SU-DHL-6 (cell line): ENCODE results near the gene RAET1G.

Source experiments
- H2AFZ ChIP-seq: fragments of 200-600 bp; sonication (generic); 2 replicates; pipeline ENCODE4 v1.6.1; 2014; ENCODE audit warnings: low read depth, mild to moderate bottlenecking, moderate library complexity, mixed read lengths, antibody characterized with exemption, low read length; ENCODE audit not compliant: severe bottlenecking
- H3F3A ChIP-seq: fragments of 200-600 bp; shearing (Covaris generic); 2 replicates; pipeline ENCODE4 v1.6.0; 2016; ENCODE audit warnings: antibody characterized with exemption, mild to moderate bottlenecking; ENCODE audit not compliant: insufficient read depth
- H3K27ac ChIP-seq: fragments of 200-600 bp; sonication (generic); 2 replicates; pipeline ENCODE4 v1.5.1; 2016; ENCODE audit warnings: low read depth, mild to moderate bottlenecking, low read length, moderate library complexity, mixed read lengths
- H3K27me3 ChIP-seq: fragments of 200-600 bp; sonication (generic), shearing (Covaris generic); 2 replicates; pipeline ENCODE4 v1.6.0; 2014; ENCODE audit warnings: mild to moderate bottlenecking, low read length
- H3K36me3 ChIP-seq: fragments of 200-600 bp; sonication (generic); 2 replicates; pipeline ENCODE4 v1.6.1; 2014; ENCODE audit warnings: mild to moderate bottlenecking, low read length, mixed read lengths
- H3K4me2 ChIP-seq: fragments of 300-600, 200-600 bp; shearing (Covaris generic), sonication (generic); 2 replicates; pipeline ENCODE4 v1.6.0; 2014; ENCODE audit warnings: low read length, low read depth, mild to moderate bottlenecking; ENCODE audit not compliant: poor library complexity, severe bottlenecking
- H3K4me3 ChIP-seq: fragments of 200-600 bp; sonication (generic); 2 replicates; pipeline ENCODE4 v1.5.1; 2014; ENCODE audit warnings: antibody characterized with exemption, low read length, mild to moderate bottlenecking, mixed read lengths; ENCODE audit not compliant: insufficient read depth, poor library complexity, severe bottlenecking
- H3K79me2 ChIP-seq: fragments of 200-600 bp; sonication (generic); 2 replicates; pipeline ENCODE4 v1.6.1; 2014; ENCODE audit warnings: mild to moderate bottlenecking, low read length, moderate library complexity; ENCODE audit not compliant: insufficient read depth
- H3K9ac ChIP-seq: fragments of 200-600 bp; sonication (generic); 2 replicates; pipeline ENCODE4 v1.7.0; 2014; ENCODE audit warnings: mild to moderate bottlenecking, low read length
- H3K9me2 ChIP-seq: fragments of 200-600 bp; sonication (generic); replicated peaks from 2 replicates; pipeline ENCODE4 v1.6.1; 2014; ENCODE audit warnings: low read length; ENCODE audit not compliant: insufficient read depth
- H3K9me3 ChIP-seq: fragments of 200-600 bp; sonication (generic); 2 replicates; pipeline ENCODE4 v1.6.1; 2014; ENCODE audit warnings: low read length, mixed read lengths; ENCODE audit not compliant: insufficient read depth
- H4K20me1 ChIP-seq: fragments of 200-600 bp; sonication (generic); 2 replicates; pipeline ENCODE4 v1.6.1; 2014; ENCODE audit warnings: low read depth, mild to moderate bottlenecking, antibody characterized with exemption, low read length, moderate library complexity, mixed read lengths
- EZH2phosphoT487 ChIP-seq: fragments of 200-600 bp; sonication (generic), shearing (Covaris generic); conservative IDR thresholded peaks from 2 replicates; pipeline ENCODE4 v1.6.1; 2018; ENCODE audit warnings: mild to moderate bottlenecking, antibody characterized with exemption, low read length, moderate library complexity, mixed read lengths
- TF ChIP-seq, protein P1 (sequence below): fragments of 200-600 bp; sonication (generic); IDR thresholded peaks from one replicate; pipeline ENCODE4 v1.5.1; 2017; ENCODE audit warnings: antibody characterized with exemption, mild to moderate bottlenecking, low read length, moderate library complexity; ENCODE audit not compliant: insufficient read depth, poor library complexity, severe bottlenecking

Gene RAET1G

DNA sequence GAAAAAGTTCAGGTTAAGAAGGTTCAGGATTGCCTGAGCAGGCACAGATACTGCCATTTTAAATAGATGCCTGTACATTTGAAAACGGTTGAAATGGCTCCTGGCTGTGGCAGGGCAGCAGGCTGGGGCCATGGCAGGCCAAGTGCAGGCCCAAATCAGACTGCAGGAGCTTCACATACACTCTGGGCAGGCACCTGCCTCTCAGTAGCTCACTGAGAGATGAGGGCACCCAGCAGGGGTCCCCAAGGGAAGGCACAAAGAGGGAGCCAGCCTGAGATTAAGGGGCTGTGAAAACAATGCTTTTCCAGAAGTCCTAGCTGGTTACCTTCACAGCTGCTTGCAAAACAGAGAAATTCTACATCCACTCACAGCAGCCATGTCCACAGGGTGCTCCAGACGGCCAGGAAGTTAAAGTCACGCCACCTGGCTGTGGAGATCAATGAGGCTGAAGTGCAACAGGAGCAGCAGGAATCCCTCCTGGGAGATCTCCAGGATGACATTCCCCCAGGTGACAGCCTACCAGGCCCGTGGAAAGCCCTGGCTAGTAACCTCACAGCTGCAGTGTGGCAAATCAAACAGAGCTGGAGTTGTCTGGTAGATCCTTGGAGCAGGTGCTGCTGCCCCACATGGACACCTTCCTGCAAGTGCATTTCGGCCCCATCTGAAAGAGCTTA lies 18.8 kb downstream of the RAET1G start:
- H2AFZ ChIP-seq = no peak overlapping the region
- H3K4me2 ChIP-seq = no peak overlapping the region
- TF ChIP-seq, protein P1, sequence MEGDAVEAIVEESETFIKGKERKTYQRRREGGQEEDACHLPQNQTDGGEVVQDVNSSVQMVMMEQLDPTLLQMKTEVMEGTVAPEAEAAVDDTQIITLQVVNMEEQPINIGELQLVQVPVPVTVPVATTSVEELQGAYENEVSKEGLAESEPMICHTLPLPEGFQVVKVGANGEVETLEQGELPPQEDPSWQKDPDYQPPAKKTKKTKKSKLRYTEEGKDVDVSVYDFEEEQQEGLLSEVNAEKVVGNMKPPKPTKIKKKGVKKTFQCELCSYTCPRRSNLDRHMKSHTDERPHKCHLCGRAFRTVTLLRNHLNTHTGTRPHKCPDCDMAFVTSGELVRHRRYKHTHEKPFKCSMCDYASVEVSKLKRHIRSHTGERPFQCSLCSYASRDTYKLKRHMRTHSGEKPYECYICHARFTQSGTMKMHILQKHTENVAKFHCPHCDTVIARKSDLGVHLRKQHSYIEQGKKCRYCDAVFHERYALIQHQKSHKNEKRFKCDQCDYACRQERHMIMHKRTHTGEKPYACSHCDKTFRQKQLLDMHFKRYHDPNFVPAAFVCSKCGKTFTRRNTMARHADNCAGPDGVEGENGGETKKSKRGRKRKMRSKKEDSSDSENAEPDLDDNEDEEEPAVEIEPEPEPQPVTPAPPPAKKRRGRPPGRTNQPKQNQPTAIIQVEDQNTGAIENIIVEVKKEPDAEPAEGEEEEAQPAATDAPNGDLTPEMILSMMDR = no peak
- TF ChIP-seq EZH2phosphoT487 = no peak
- no peak overlapping the region for H3K27ac ChIP-seq
- no peak overlapping the region for H3K4me3 ChIP-seq
- H3K9me3 ChIP-seq = peaks cover 10% of the 10 kb centered on the region; the same call in 1 of the 2 replicates
- H3K36me3 ChIP-seq = no peaks in the 10 kb centered on the region
- no peaks in the 10 kb centered on the region for H4K20me1 ChIP-seq
- H3K27me3 ChIP-seq = no peaks in the 10 kb centered on the region
- H3K9me2 ChIP-seq = no peaks in the 10 kb centered on the region
- no peak overlapping the region for H3K9ac ChIP-seq
- no peaks in the 10 kb centered on the region for H3K79me2 ChIP-seq
- no peaks in the 10 kb centered on the region for H3F3A ChIP-seq

GRCh38 chr6:149901444-149902140 lies 21.3 kb downstream of the RAET1G start:
- H3K4me2 ChIP-seq = no peak overlapping the region
- no peak overlapping the region for H2AFZ ChIP-seq
- TF ChIP-seq, protein P1 = no peak
- no peak for TF ChIP-seq EZH2phosphoT487
- no peaks in the 10 kb centered on the region for H3K79me2 ChIP-seq
- no peaks in the 10 kb centered on the region for H4K20me1 ChIP-seq
- no peaks in the 10 kb centered on the region for H3K9me3 ChIP-seq
- H3K9me2 ChIP-seq = no peaks in the 10 kb centered on the region
- H3K36me3 ChIP-seq = no peaks in the 10 kb centered on the region
- no peak overlapping the region for H3K9ac ChIP-seq
- no peaks in the 10 kb centered on the region for H3K27me3 ChIP-seq
- no peaks in the 10 kb centered on the region for H3F3A ChIP-seq
- no peak overlapping the region for H3K27ac ChIP-seq
- H3K4me3 ChIP-seq = no peak overlapping the region

- TF ChIP-seq EZH2phosphoT487 = no peak
- TF ChIP-seq, protein P1 = no peak
- H3K27me3 ChIP-seq = no peaks in the 10 kb centered on the region
- no peak overlapping the region for H3K9ac ChIP-seq
- no peaks in the 10 kb centered on the region for H3K79me2 ChIP-seq
- H4K20me1 ChIP-seq = no peaks in the 10 kb centered on the region
- no peak overlapping the region for H2AFZ ChIP-seq
- H3K4me2 ChIP-seq = no peak overlapping the region
- no peaks in the 10 kb centered on the region for H3K9me3 ChIP-seq
- H3K9me2 ChIP-seq = no peaks in the 10 kb centered on the region
- H3K36me3 ChIP-seq = no peaks in the 10 kb centered on the region
- no peak overlapping the region for H3K4me3 ChIP-seq
- H3K27ac ChIP-seq = no peak overlapping the region
- H3F3A ChIP-seq = no peaks in the 10 kb centered on the region
Measured at GRCh38 chr6:149900620-149901443, 22.1 kb downstream of the RAET1G start.
